Activated naive CD4-positive, alpha-beta T cell treated with anti-CD3 and anti-CD28 coated beads for 36 hours (primary cell): ENCODE data around the gene ELFN1. TPM values are rescaled to one million over a fixed set of nuclear protein-coding genes. Genes with fewer than 3 reads are reported as not detected.

Source experiments
- CTCF ChIA-PET: fragments of 350-600 bp; sonication (Branson Sonifier 250); formaldehyde crosslinking; loops from one replicate; lab custom pipeline; 2021; ENCODE audit warnings: antibody characterized with exemption; lab: Charles Lee
- DNase-seq: peaks from one replicate; pipeline ENCODE4 v3.0.0-alpha.2; 2020
- H3K27ac Mint-ChIP-seq: one replicate; pipeline ENCODE4 v1.8.0; 2021; ENCODE audit warnings: mild to moderate bottlenecking, mixed read lengths
- H3K27me3 Mint-ChIP-seq: one replicate; pipeline ENCODE4 v1.8.0; 2021; ENCODE audit warnings: low read depth, mixed read lengths
- H3K36me3 Mint-ChIP-seq: one replicate; pipeline ENCODE4 v1.8.0; 2021; ENCODE audit warnings: low read depth, mixed read lengths
- H3K4me1 Mint-ChIP-seq: one replicate; pipeline ENCODE4 v1.8.0; 2021; ENCODE audit warnings: low read depth, mixed read lengths
- H3K4me3 Mint-ChIP-seq: one replicate; pipeline ENCODE4 v1.8.0; 2021; ENCODE audit warnings: mild to moderate bottlenecking, moderate library complexity, mixed read lengths
- H3K9me3 Mint-ChIP-seq: one replicate; pipeline ENCODE4 v1.8.0; 2021; ENCODE audit warnings: mixed read lengths
- intact Hi-C: fragments of 100-400 bp; cut with micrococcal nuclease; formaldehyde crosslinking; loops from one replicate; pipeline ENCODE4 v1.15.1; 2023
- total RNA-seq, 2 experiments: library from RNA; stranded (reverse); gene quantifications; one replicate each; pipeline ENCODE4 v1.2.3, GENCODE V29; 2021

The ELFN1 gene
- total RNA-seq, 2 experiments from 2014 or later = not detected

- no peak for DNase-seq
- Mint-ChIP-seq H3K27me3 (no peaks in the 10 kb centered on the region), H3K4me3 (no peak overlapping the region), H3K9me3 (peaks cover 10% of the 10 kb centered on the region), H3K36me3 (no peaks in the 10 kb centered on the region), H3K27ac (no peak overlapping the region), H3K4me1 (no peaks in the 10 kb centered on the region)
- intact Hi-C loops = no loop called here
- CTCF ChIA-PET = no interaction called here
Observed at GRCh38 chr7:1707756-1708595, 37.9 kb downstream of the ELFN1 start.

- peaks cover 6% of the 10 kb centered on the region for H3K9me3 Mint-ChIP-seq
- H3K27me3 Mint-ChIP-seq = no peaks in the 10 kb centered on the region
- no peaks in the 10 kb centered on the region for H3K4me1 Mint-ChIP-seq
- H3K4me3 Mint-ChIP-seq = no peak overlapping the region
- no peak for DNase-seq
- CTCF ChIA-PET = interaction anchor here (1.3 kb wide), 1 partner anchor 129 kb away, joined by 3 read pairs; no protein-coding TSS in a partner anchor
- no peaks in the 10 kb centered on the region for H3K36me3 Mint-ChIP-seq
- intact Hi-C loops = no loop called here
- H3K27ac Mint-ChIP-seq = no peak overlapping the region
Observed at GRCh38 chr7:1708596-1709251, 38.6 kb downstream of the ELFN1 start.

- H3K27ac Mint-ChIP-seq = no peak overlapping the region
- DNase-seq = no peak
- no peaks in the 10 kb centered on the region for H3K36me3 Mint-ChIP-seq
- H3K27me3 Mint-ChIP-seq = no peaks in the 10 kb centered on the region
- peaks cover 6% of the 10 kb centered on the region for H3K9me3 Mint-ChIP-seq
- intact Hi-C loops = no loop called here
- no peak overlapping the region for H3K4me3 Mint-ChIP-seq
- no peaks in the 10 kb centered on the region for H3K4me1 Mint-ChIP-seq
- CTCF ChIA-PET = interaction anchor here (0.6 to 1.3 kb wide), 2 partner anchors 49 to 130 kb away, joined by 3 read pairs; no protein-coding TSS in a partner anchor
Observed at GRCh38 chr7:1709281-1709680, 39.2 kb downstream of the ELFN1 start.

- no peaks in the 10 kb centered on the region for H3K36me3 Mint-ChIP-seq
- CTCF ChIA-PET = interaction anchor here (0.5 to 1.3 kb wide), 4 partner anchors 13 to 131 kb away, joined by 3 to 4 read pairs (median 3); no protein-coding TSS in a partner anchor
- peaks cover 6% of the 10 kb centered on the region for H3K9me3 Mint-ChIP-seq
- no peak overlapping the region for H3K27ac Mint-ChIP-seq
- intact Hi-C loops = no loop called here
- no peaks in the 10 kb centered on the region for H3K4me1 Mint-ChIP-seq
- DNase-seq = no peak
- H3K4me3 Mint-ChIP-seq = no peak overlapping the region
- H3K27me3 Mint-ChIP-seq = no peaks in the 10 kb centered on the region
Observed at GRCh38 chr7:1709900-1710299, 39.8 kb downstream of the ELFN1 start.

- Mint-ChIP-seq H3K27ac (no peak overlapping the region), H3K27me3 (no peaks in the 10 kb centered on the region), H3K4me1 (no peaks in the 10 kb centered on the region), H3K4me3 (no peak overlapping the region), H3K36me3 (no peaks in the 10 kb centered on the region), H3K9me3 (peaks cover 6% of the 10 kb centered on the region)
- DNase-seq = no peak
- intact Hi-C loops = no loop called here
- CTCF ChIA-PET = no interaction called here
Observed at GRCh38 chr7:1710936-1711335, 40.9 kb downstream of the ELFN1 start.

- CTCF ChIA-PET = no interaction called here
- no peak for DNase-seq
- no peak overlapping the region for H3K27ac Mint-ChIP-seq
- H3K27me3 Mint-ChIP-seq = no peaks in the 10 kb centered on the region
- H3K4me3 Mint-ChIP-seq = no peak overlapping the region
- H3K9me3 Mint-ChIP-seq = peaks cover 6% of the 10 kb centered on the region
- intact Hi-C loops = no loop called here
- no peaks in the 10 kb centered on the region for H3K36me3 Mint-ChIP-seq
- peaks cover 7% of the 10 kb centered on the region for H3K4me1 Mint-ChIP-seq
Observed at GRCh38 chr7:1712907-1713501, 42.9 kb downstream of the ELFN1 start.

- H3K9me3 Mint-ChIP-seq = peaks cover 6% of the 10 kb centered on the region
- H3K27me3 Mint-ChIP-seq = no peaks in the 10 kb centered on the region
- no peaks in the 10 kb centered on the region for H3K36me3 Mint-ChIP-seq
- H3K4me1 Mint-ChIP-seq = peaks cover 7% of the 10 kb centered on the region
- CTCF ChIA-PET = no interaction called here
- no peak overlapping the region for H3K27ac Mint-ChIP-seq
- intact Hi-C loops = no loop called here
- no peak overlapping the region for H3K4me3 Mint-ChIP-seq
- no peak for DNase-seq
Observed at GRCh38 chr7:1713502-1714484, 43.7 kb downstream of the ELFN1 start.

- H3K36me3 Mint-ChIP-seq = no peaks in the 10 kb centered on the region
- H3K9me3 Mint-ChIP-seq = peaks cover 2% of the 10 kb centered on the region
- peaks cover 7% of the 10 kb centered on the region for H3K4me1 Mint-ChIP-seq
- H3K4me3 Mint-ChIP-seq = no peak overlapping the region
- no peak overlapping the region for H3K27ac Mint-ChIP-seq
- intact Hi-C loops = no loop called here
- H3K27me3 Mint-ChIP-seq = no peaks in the 10 kb centered on the region
- DNase-seq = no peak
- CTCF ChIA-PET = no interaction called here
Observed at GRCh38 chr7:1714583-1715330, 44.7 kb downstream of the ELFN1 start.

- Mint-ChIP-seq H3K27me3 (no peaks in the 10 kb centered on the region), H3K27ac (no peak overlapping the region), H3K4me3 (no peak overlapping the region), H3K4me1 (peaks cover 7% of the 10 kb centered on the region), H3K36me3 (no peaks in the 10 kb centered on the region), H3K9me3 (no peaks in the 10 kb centered on the region)
- intact Hi-C loops = no loop called here
- no peak for DNase-seq
- CTCF ChIA-PET = no interaction called here
Observed at GRCh38 chr7:1715331-1715625, 45.2 kb downstream of the ELFN1 start.

GRCh38 chr7:1715671-1716074, 45.6 kb downstream of the ELFN1 start:
- Mint-ChIP-seq H3K4me1 (peaks cover 7% of the 10 kb centered on the region), H3K4me3 (no peak overlapping the region), H3K9me3 (no peaks in the 10 kb centered on the region), H3K27ac (no peak overlapping the region), H3K36me3 (no peaks in the 10 kb centered on the region), H3K27me3 (no peaks in the 10 kb centered on the region)
- CTCF ChIA-PET = no interaction called here
- no peak for DNase-seq
- intact Hi-C loops = no loop called here

GRCh38 chr7:1716263-1717094, 46.4 kb downstream of the ELFN1 start:
- CTCF ChIA-PET = no interaction called here
- no peaks in the 10 kb centered on the region for H3K9me3 Mint-ChIP-seq
- H3K27me3 Mint-ChIP-seq = no peaks in the 10 kb centered on the region
- intact Hi-C loops = no loop called here
- H3K4me3 Mint-ChIP-seq = no peak overlapping the region
- no peaks in the 10 kb centered on the region for H3K36me3 Mint-ChIP-seq
- H3K4me1 Mint-ChIP-seq = peaks cover 7% of the 10 kb centered on the region
- DNase-seq = no peak
- no peak overlapping the region for H3K27ac Mint-ChIP-seq
